Neuronal stem cell (in vitro differentiated cells): Measurements from ENCODE around the gene DAPK1.

ENCODE experiments used
- DNase-seq: peaks from one replicate; pipeline ENCODE4 v3.0.0-alpha.2; 2013; ENCODE audit warnings: low spot score
- H2AFZ ChIP-seq: one replicate; pipeline ENCODE4 v1.6.1; 2013; ENCODE audit warnings: mild to moderate bottlenecking, low read length, inconsistent platforms
- H2AK5ac ChIP-seq: 2 replicates; pipeline ENCODE4 v1.6.1; 2013; ENCODE audit warnings: low read depth, mild to moderate bottlenecking, inconsistent platforms, low read length, moderate library complexity, mixed read lengths
- H2BK120ac ChIP-seq: 2 replicates; pipeline ENCODE4 v1.6.1; 2013; ENCODE audit warnings: low read depth, mild to moderate bottlenecking, inconsistent platforms, low read length, moderate library complexity, mixed read lengths
- H2BK12ac ChIP-seq: one replicate; pipeline ENCODE4 v1.6.1; 2013; ENCODE audit warnings: low read length, inconsistent platforms
- H2BK15ac ChIP-seq: 2 replicates; pipeline ENCODE4 v1.6.1; 2013; ENCODE audit warnings: mild to moderate bottlenecking, low read length, inconsistent platforms, mixed read lengths
- H2BK5ac ChIP-seq: one replicate; pipeline ENCODE4 v1.6.1; 2013; ENCODE audit warnings: inconsistent platforms, mild to moderate bottlenecking, low read length, moderate library complexity
- H3K14ac ChIP-seq: one replicate; pipeline ENCODE4 v1.6.1; 2013; ENCODE audit warnings: low read length, inconsistent platforms
- H3K18ac ChIP-seq: 2 replicates; pipeline ENCODE4 v1.6.1; 2013; ENCODE audit warnings: low read length, inconsistent platforms
- H3K23ac ChIP-seq: 2 replicates; pipeline ENCODE4 v1.6.1; 2013; ENCODE audit warnings: low read depth, mild to moderate bottlenecking, mixed read lengths, low read length, inconsistent platforms; ENCODE audit not compliant: poor library complexity
- H3K27ac ChIP-seq: replicated peaks from 3 replicates; pipeline ENCODE4 v1.5.1; 2013; ENCODE audit warnings: low read length, inconsistent platforms
- H3K27me3 ChIP-seq, 3 experiments: 2 replicates each; pipeline ENCODE4 v1.6.1; 2013; ENCODE audit warnings: low read length in 3 of 3, mild to moderate bottlenecking in 2 of 3, inconsistent platforms in 1 of 3, low read depth in 1 of 3, mixed read lengths in 1 of 3, moderate library complexity in 1 of 3; ENCODE audit not compliant: control insufficient read depth in 3 of 3, insufficient read depth in 3 of 3
- H3K36me3 ChIP-seq, 2 donors: replicated peaks in 1 of 2; 2 replicates each; pipeline ENCODE4 v1.6.1; 2013; ENCODE audit warnings: low read length in 2 of 2; ENCODE audit not compliant: control insufficient read depth in 2 of 2, insufficient read depth in 2 of 2
- H3K4ac ChIP-seq: 2 replicates; pipeline ENCODE4 v1.6.1; 2013; ENCODE audit warnings: inconsistent platforms, mild to moderate bottlenecking, low read length, moderate library complexity
- H3K4me1 ChIP-seq, 2 donors: 1 replicate in 1 of 2; 2 replicates in 1 of 2; pipeline ENCODE4 v1.6.1; 2013; ENCODE audit warnings: low read length in 2 of 2, low read depth in 1 of 2; ENCODE audit not compliant: control insufficient read depth in 2 of 2, insufficient read depth in 1 of 2
- H3K4me2 ChIP-seq: one replicate; pipeline ENCODE4 v1.6.1; 2013; ENCODE audit warnings: mild to moderate bottlenecking, low read length, inconsistent platforms; ENCODE audit not compliant: insufficient read depth, poor library complexity, severe bottlenecking
- H3K4me3 ChIP-seq, 2 donors: 2 replicates each; pipeline ENCODE4 v1.5.1; 2013; ENCODE audit warnings: low read length in 2 of 2, mild to moderate bottlenecking in 2 of 2, inconsistent platforms in 1 of 2, moderate library complexity in 1 of 2
- H3K79me1 ChIP-seq: one replicate; pipeline ENCODE4 v1.6.1; 2013; ENCODE audit warnings: low read depth, mild to moderate bottlenecking, inconsistent platforms, low read length, moderate library complexity
- H3K9ac ChIP-seq: one replicate; pipeline ENCODE4 v1.6.1; 2013; ENCODE audit warnings: mild to moderate bottlenecking, low read depth, low read length, inconsistent platforms; ENCODE audit not compliant: poor library complexity
- H3K9me3 ChIP-seq, 2 donors: replicated peaks in 1 of 2; 2 replicates each; pipeline versions ENCODE3 to v1.6.1; 2013; ENCODE audit warnings: low read length in 2 of 2, mild to moderate bottlenecking in 2 of 2, inconsistent platforms in 1 of 2, low read depth in 1 of 2, mixed read lengths in 1 of 2, moderate library complexity in 1 of 2; ENCODE audit not compliant: control insufficient read depth in 2 of 2, insufficient read depth in 1 of 2
- H4K8ac ChIP-seq: one replicate; pipeline ENCODE4 v1.6.1; 2013; ENCODE audit warnings: low read depth, mild to moderate bottlenecking, inconsistent platforms, low read length, moderate library complexity
- H4K91ac ChIP-seq: one replicate; pipeline ENCODE4 v1.6.1; 2013; ENCODE audit warnings: low read length, low read depth, mild to moderate bottlenecking, inconsistent platforms; ENCODE audit not compliant: poor library complexity
- WGBS, 2 donors: extraction: QIAGEN DNeasy Blood & Tissue Kit; methylation state at CpG; one replicate each; pipeline ENCODE4 v1.1.7; 2013; ENCODE audit warnings: missing lambda C conversion rate in 2 of 2, mixed read lengths in 1 of 2; ENCODE audit not compliant: insufficient read length in 2 of 2, insufficient replicate concordance in 1 of 2; ENCODE audit errors: extremely low coverage in 2 of 2; 5-methylcytosine and 5-hydroxymethylcytosine counted together

DAPK1 gene

DNA sequence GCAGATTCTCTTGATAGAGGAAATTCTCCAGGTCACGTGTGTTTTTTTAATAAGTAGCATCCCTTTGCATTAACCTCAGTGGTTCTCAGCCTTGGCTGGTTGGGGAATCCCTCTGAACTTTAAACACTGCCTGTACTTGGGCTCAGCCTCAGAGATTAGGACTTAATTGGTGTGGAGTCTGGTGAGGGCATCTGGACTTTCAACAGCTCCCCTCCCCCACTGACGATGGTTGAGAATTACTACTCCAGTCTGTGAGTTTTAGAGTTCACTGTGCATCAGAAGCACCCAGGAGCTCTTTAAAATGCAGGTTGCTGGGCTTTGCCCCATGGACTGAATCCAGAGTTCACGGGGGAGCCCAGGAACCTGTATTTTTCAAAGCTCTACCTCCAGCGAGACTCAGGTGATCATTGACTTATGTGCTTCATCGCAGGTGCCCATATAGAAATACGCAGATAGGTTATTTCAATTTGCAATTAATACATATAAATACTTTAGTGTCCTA lies 71.4 kb downstream of the DAPK1 start:
- H2AK5ac ChIP-seq = no peak overlapping the region
- no peaks in the 10 kb centered on the region for H3K79me1 ChIP-seq
- no peak overlapping the region for H3K18ac ChIP-seq
- no peak overlapping the region for H4K91ac ChIP-seq
- H3K14ac ChIP-seq = no peak overlapping the region
- no peak overlapping the region for H4K8ac ChIP-seq
- H3K23ac ChIP-seq = no peak overlapping the region
- H3K27ac ChIP-seq = no peak overlapping the region
- no peaks in the 10 kb centered on the region for H3K27me3 ChIP-seq
- peaks cover 8 to 19% of the 10 kb centered on the region in 2 donors for H3K4me1 ChIP-seq
- no peak overlapping the region for H3K4me2 ChIP-seq
- WGBS, 2 donors = no CpG with 5 or more reads among the region's 6 CpGs
- no peak overlapping the region for H2BK12ac ChIP-seq
- no peaks in the 10 kb centered on the region for H3K9me3 ChIP-seq
- no peak overlapping the region for H2BK120ac ChIP-seq
- H2AFZ ChIP-seq = no peak overlapping the region
- no peak overlapping the region for H2BK15ac ChIP-seq
- H2BK5ac ChIP-seq = no peak overlapping the region
- DNase-seq = no peak
- no peak overlapping the region for H3K4ac ChIP-seq
- H3K9ac ChIP-seq = no peak overlapping the region
- H3K36me3 ChIP-seq = peaks cover 2 to 9% of the 10 kb centered on the region in 2 donors
- H3K4me3 ChIP-seq = no peak overlapping the region

DNA sequence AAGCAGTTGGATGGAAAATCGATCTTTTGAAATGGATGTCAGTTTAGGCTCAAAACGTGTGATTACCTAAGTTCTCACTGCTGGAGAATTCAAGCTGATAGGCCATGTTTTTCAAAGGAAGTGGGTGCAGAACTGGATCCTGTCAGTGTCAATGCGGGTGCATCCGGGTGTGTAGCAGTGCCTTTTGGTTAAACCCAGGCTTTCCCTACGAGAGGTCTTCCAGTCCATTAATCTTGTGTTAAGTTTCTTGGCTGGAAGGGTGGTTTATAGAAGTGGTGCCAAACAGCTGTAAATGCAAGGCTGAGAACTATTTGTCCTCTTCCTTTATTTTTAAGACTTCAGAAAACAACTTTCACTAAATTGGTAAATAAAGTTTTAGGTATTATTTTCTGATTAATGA lies 71.9 kb downstream of the DAPK1 start:
- H3K4me2 ChIP-seq = no peak overlapping the region
- H2BK12ac ChIP-seq = no peak overlapping the region
- no peak overlapping the region for H2AK5ac ChIP-seq
- peaks cover 2 to 9% of the 10 kb centered on the region in 2 donors for H3K36me3 ChIP-seq
- no peak overlapping the region for H3K14ac ChIP-seq
- H2BK5ac ChIP-seq = no peak overlapping the region
- no peak overlapping the region for H3K9ac ChIP-seq
- no peak overlapping the region for H4K8ac ChIP-seq
- no peaks in the 10 kb centered on the region for H3K9me3 ChIP-seq
- no peak overlapping the region for H2BK15ac ChIP-seq
- H3K18ac ChIP-seq = no peak overlapping the region
- no CpG with 5 or more reads among the region's 5 CpGs for WGBS, 2 donors
- H2BK120ac ChIP-seq = no peak overlapping the region
- H3K79me1 ChIP-seq = no peaks in the 10 kb centered on the region
- H3K27me3 ChIP-seq = no peaks in the 10 kb centered on the region
- no peak overlapping the region for H3K27ac ChIP-seq
- no peak overlapping the region for H3K4me3 ChIP-seq
- DNase-seq = no peak
- H2AFZ ChIP-seq = no peak overlapping the region
- peaks cover 8 to 17% of the 10 kb centered on the region in 2 donors for H3K4me1 ChIP-seq
- no peak overlapping the region for H3K4ac ChIP-seq
- no peak overlapping the region for H3K23ac ChIP-seq
- H4K91ac ChIP-seq = no peak overlapping the region

DNA sequence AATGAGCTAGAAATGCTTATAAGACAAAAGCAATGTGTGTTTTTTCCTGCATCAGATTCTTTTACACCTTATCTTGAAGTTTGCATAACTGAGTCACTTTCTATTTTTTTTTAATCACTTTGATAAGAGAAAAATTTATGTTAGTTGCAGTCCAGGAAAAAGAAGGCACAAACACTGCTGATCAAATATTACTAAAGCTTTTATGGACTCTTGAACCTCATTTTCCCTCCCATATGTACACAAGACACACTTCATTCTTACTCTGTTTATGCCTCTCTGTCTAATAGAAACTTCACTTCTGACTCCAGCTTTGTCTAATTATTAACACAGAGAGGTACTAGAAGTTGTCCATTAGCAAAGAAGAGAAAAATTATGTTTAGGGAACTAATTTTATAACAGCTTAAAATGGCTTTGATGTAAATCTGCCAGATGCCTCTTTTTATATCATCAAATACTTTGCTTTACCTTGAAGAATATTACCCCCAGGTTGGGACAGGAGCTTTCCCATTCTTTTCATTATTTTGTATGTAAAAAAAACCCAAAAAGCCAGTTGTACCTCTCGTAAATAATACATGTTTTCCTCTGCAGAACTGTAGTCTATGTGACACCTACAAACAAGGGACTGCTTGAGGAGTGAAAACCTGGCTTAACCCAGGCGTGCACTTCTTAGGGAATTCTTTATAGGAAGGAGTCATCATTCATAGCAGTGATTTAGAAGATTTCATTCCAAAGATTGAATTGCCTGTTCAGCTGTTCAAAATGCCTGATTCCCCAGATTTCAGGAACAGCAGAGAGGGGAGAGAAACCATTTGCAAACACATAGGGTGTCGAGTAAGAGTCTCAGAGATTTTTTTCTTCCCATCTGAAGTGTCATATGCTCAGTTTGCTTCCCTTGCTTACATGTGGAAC lies 72.6 kb downstream of the DAPK1 start:
- H3K4me1 ChIP-seq = peaks cover 8 to 17% of the 10 kb centered on the region in 2 donors
- H3K9ac ChIP-seq = no peak overlapping the region
- no peak overlapping the region for H2BK15ac ChIP-seq
- no peak overlapping the region for H4K91ac ChIP-seq
- no CpG with 5 or more reads among the region's 3 CpGs for WGBS, 2 donors
- no peak overlapping the region for H2BK12ac ChIP-seq
- no peak overlapping the region for H4K8ac ChIP-seq
- H3K14ac ChIP-seq = no peak overlapping the region
- no peaks in the 10 kb centered on the region for H3K79me1 ChIP-seq
- no peak overlapping the region for H2AFZ ChIP-seq
- H3K4me3 ChIP-seq = no peak overlapping the region
- H3K4ac ChIP-seq = no peak overlapping the region
- peaks cover 2 to 9% of the 10 kb centered on the region in 2 donors for H3K36me3 ChIP-seq
- no peak overlapping the region for H2AK5ac ChIP-seq
- no peak for DNase-seq
- no peak overlapping the region for H2BK5ac ChIP-seq
- H3K4me2 ChIP-seq = no peak overlapping the region
- H3K9me3 ChIP-seq = no peaks in the 10 kb centered on the region
- no peak overlapping the region for H3K23ac ChIP-seq
- no peaks in the 10 kb centered on the region for H3K27me3 ChIP-seq
- no peak overlapping the region for H2BK120ac ChIP-seq
- H3K27ac ChIP-seq = no peak overlapping the region
- H3K18ac ChIP-seq = no peak overlapping the region

DNA sequence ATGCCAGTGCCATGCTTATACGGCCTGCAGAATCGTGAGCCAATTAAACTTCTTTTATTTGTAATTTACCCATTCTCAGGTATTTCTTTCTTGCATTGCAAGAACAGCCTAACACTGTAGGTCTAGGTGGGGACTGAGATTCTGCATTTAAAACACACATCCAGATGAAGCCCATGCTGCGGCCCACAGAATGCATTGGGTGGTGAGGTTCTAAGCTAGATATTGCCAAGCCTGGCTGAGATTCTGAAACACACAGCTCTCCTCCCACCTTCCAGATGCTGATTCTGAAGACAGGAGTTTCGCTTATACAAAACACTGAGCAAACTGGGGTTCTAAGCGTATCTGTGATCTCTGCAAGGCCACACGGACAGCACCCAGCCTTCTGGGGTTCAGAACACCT lies 75.1 kb downstream of the DAPK1 start:
- Histone ChIP-seq H3K27me3 (no peaks in the 10 kb centered on the region), H2AFZ (no peak overlapping the region), H2BK12ac (no peak overlapping the region), H2BK15ac (no peak overlapping the region), H3K4me3 (no peak overlapping the region), H4K91ac (no peak overlapping the region), H3K9me3 (no peaks in the 10 kb centered on the region), H2BK120ac (no peak overlapping the region), H3K4me2 (no peak overlapping the region), H4K8ac (no peak overlapping the region), H3K4me1 (peaks cover 8 to 15% of the 10 kb centered on the region in 2 donors), H3K14ac (no peak overlapping the region), H2AK5ac (no peak overlapping the region), H3K9ac (no peak overlapping the region), H3K18ac (no peak overlapping the region), H3K36me3 (peaks cover 2 to 9% of the 10 kb centered on the region in 2 donors), H3K27ac (no peak overlapping the region), H3K79me1 (no peaks in the 10 kb centered on the region), H2BK5ac (no peak overlapping the region), H3K4ac (no peak overlapping the region), H3K23ac (no peak overlapping the region)
- WGBS, 2 donors = no CpG with 5 or more reads among the region's 6 CpGs
- no peak for DNase-seq
